HG02870 (cell line): ENCODE data around the gene SMYD5.
A peak's percentile ranks its signal among the peaks of the same experiment; 100 is the strongest.
"Not testable (repeated sequence)": the region's sequence is repeated elsewhere in the genome, so short reads cannot be mapped to it uniquely, and the experiment has no call there.

Experiments used
- ATAC-seq: cut with Tn5 transposase; IDR thresholded peaks from one replicate; pipeline ENCODE4 v1.9.1; 2021; ENCODE audit warnings: mild to moderate bottlenecking, moderate library complexity; ENCODE audit not compliant: unreplicated experiment

SMYD5 gene

DNA sequence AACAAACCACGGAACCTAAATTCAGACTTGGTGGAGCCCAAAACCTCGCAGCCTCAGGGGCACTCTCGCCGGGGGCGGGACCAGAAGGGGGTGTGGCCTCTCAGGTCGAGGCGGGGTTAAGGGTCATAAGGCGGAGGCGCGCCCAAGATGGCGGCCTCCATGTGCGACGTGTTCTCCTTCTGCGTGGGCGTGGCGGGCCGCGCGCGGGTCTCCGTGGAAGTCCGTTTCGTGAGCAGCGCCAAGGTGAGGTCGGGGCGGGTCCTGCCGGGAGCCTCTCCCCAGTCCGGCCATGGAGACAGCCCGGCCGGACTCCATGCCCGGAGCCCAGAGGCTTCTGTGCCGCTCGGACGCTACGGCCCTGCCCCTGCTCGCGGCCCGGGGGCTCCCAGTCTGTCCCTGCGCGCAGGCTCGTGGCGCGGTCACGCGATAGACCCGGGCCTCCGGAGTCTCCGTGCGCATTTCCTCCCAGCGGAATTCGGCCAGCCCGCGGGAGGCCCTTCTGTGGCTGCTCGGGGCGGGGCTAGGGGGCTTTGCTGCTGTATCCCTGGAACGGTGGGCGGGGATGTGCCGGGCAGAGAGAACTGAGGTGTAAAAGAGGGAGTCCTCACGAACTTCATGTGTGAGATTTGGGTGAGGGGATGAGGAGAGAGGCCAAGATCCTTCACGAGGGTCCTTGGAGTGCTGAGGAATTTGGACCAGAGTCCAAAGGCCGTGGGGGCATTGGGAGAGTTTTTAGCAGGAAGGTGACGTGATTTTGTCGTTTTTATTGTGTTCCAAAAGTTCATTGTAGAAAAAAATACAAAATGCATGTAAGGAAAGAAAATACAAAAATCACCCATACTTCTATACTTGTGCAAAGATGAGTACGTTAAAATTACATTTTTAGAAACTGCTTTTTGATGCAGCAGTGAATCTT, at the start of gene SMYD5:
TSS of gene SMYD5 (plus strand) at position 126 of the 916 bp plus-strand sequence. CDS start at position 148, 22 bp downstream.
- ATAC-seq: peak; percentile 92

DNA sequence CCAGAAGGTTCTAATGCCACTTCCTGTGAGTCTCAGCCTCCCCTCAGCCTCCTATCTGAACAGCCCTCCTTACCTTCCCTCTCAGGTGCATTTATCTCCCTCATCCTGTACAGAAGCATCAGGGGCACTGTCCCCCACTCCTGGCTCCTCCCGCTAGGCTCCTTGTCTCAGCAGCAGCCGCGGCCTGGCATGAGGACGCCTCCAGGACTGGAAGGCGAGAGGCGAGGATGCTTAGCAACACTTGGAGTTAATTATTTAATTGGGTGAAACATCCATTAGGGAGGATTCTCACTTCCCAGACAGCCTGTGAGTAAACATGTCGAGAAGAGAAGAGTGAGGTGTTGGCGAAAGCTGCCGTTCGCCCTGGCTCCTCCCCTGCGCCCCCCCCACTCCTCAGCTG, 48.1 kb upstream of the SMYD5 start:
- not testable (repeated sequence) for ATAC-seq

DNA sequence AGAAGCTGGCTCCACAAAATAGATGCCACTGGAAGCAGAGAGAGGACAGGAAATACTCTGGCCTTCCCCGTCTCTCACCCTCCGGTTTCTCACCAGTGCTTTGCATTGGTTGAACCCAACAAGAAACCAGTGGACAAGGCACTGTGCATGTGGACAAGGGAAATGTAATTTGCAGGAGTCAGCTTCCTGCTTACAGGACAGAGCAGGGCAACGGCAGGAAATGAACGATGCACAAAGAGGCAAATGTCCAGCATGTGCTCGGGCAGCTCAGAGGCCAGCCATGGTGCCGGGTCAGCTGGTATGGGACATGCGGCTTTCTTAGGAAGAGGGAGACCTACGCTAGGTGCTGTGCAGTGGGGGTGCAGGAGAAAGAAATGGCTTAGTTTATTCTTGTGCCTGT, 47.2 kb upstream of the SMYD5 start:
- not testable (repeated sequence) for ATAC-seq

DNA sequence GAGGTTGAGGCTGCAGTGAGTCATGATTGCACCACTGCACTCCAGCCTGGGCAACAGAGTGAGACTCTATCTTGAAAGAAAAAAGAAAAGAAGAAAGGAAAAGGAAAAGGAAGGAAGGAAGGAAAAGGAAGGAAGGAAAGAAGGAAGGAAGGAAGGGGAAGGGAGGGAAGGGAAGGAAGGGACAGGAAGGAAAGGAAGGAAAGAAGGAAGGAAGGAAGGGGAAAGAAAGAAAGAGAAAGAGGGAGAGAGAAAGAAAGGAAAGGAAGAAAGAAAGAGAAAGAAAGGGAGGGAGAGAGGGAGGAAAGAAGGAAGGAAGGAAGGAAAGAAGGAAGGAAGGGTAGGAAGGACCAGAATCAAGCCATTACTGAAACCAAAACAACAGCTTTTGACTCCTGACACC, 45.7 kb upstream of the SMYD5 start:
- not testable (repeated sequence) for ATAC-seq

DNA sequence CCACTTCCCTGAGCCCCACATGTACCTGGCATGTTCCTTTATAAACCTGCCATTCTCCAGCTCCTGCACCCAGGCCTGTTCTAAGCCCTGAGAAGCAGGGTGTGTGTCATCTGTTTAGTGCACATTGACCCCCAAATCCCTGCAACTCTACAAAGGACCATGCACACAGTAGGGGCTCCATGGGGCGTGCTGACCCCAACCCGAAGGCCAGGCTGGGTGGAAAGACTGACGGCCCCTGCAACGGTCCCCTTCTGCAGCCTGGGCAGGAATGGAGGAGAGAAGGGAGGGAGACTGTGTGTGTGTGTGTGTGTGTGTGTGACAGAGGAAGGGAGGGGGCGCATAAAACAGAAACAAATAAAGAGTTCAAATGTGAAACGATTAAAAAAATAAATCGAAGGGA, 43.7 kb upstream of the SMYD5 start:
- not testable (repeated sequence) for ATAC-seq

DNA sequence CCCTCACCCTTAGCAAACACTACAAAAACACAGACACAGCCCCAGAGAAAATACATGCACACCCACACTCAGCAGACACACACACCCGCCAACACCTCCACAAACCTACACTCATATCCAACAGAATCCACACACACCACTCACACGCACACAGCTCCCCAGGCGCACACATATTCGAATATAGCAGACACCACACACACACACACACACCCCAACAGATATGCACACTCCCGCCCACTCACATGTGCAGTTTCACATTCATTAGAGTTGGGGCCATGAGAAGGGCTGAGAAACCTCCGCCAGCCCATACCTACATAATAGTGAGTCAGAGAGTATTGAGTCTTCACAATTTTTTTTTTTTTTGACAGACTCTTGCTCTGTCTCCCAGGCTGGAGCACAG, 41.1 kb upstream of the SMYD5 start:
- ATAC-seq: peak; percentile 54

DNA sequence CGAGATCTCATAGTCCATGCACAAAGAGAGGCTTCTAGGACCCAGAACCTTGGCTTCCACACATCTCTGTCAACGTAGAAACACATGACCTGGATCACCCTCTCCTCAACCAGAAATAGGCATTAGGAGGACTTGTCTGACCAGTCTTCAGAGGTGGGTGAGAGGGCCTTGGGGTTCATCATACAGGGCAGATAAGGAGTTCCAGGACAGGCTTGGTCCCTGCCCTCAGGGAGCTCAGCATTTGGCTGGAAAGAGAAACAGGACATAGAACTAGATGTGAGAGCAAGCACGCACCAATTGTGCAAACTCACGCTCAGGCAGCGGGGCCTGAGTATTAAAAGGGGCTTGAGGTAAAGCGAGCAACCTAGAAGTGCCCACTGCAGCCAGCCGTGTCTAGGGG, 40.3 kb upstream of the SMYD5 start:
- no peak for ATAC-seq

DNA sequence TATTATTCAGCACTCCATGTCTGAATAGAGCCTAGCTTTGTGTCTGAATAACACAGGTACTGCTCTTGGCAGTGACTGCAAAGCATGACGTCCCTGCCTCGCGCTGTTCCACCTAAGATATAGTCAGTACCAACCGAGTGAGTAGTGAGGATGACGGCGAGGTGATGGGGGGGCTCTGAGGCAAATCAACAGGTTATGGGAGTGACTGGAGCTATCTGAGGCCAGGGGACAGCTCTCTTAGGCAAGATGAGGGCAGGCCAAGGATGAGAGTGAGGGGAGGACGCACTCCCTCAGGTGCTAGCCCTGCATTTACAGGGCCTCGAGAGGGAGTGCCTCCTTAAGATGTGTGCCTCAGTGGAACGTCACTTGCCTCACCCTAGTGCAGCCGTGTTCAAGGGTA, 39.8 kb upstream of the SMYD5 start:
- no peak for ATAC-seq

DNA sequence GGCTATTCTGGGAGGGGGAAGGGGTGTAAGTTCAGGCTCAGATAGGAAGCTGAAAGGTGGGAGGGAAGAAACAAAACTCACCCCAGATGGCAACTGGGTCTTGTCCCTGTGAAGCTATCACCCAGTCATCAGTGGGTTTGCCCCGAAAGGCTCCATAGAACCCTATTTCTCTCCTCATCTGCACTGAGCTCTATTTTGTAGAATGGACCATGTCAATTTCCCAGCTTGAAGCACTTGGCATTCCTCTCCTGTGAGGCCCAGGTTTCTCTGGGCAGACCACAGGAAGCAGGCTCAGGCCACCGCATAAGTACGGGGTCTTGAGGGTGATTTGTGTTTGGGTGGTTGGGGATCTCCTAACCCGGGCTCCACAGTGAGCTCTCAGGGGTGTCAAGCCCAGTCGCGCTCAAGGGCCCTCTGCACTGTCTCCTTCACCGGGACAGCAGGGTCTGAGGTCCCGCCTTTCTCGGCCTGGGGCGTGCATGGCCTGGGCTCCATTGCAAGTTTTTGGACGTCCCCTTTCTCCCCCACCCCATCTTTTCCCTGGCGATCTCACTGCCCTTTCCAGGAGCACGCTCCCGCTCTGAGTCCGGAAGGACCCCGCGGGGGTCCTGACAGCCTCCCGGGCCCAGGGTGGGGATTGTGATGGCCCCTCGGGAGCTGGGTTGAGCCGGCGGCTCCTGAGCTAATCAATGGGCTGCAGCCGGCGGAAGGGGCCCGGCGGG, 38.9 kb upstream of the SMYD5 start:
- ATAC-seq: no peak

DNA sequence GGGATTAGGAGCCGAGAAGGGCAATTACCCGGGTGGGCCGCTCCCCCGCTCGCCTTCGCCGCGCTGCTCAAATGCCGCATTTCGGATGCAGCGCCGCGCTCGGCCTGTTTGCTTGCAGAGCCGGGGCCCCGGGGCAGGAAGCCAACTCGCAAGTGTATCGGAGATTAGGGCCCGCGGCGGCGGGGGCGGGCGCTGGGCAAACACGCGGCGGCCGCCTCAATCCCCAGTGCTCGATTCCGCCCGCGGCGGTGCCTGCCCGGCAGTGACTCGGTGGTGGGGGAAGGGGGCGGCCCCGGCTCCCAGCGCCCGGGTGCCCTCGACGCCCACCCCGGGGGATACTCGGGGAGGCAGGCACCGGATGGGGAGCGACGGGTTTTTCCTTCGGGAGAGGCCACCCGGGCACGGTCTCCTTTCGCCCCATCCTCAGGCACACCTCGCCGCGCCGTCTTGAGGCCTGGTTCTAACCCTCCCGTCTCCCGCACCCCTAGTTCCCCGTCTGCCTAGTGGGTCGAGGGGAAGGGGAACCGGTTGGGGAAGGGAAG, 38.3 kb upstream of the SMYD5 start:
- no peak for ATAC-seq

DNA sequence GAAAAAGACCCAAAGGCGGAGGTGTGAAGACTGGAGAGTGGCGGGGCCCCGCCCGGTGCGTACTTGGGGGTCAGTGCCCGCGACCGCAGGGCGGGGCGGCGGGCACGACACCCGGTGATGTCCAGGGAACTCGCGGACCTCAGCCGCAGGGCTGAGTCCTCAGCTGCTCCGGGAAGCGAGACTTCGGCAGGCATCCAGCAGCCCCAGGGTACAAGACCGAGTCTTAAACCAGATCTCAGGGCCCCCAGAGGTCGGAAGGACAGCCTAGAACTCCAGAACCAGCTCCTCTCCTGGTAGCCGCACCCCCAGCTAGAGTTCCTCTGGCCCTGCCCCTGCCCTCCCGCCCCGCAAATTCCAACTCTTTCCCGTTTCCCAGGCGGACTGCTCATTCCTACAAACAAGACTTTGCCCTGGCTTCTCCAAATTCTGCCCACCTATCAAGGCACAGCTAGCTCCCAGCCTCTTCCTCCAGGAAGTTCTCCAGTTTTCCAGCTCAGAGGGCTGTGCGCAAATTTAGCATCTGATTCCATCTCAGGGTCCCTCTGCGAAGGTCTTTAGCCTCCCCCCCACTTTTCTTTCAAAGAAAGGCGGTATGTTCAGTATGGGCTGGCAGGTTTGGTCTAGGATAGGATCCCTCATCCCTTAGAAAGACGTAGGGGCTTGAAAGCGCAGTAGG, 37.7 kb upstream of the SMYD5 start:
- no peak for ATAC-seq

DNA sequence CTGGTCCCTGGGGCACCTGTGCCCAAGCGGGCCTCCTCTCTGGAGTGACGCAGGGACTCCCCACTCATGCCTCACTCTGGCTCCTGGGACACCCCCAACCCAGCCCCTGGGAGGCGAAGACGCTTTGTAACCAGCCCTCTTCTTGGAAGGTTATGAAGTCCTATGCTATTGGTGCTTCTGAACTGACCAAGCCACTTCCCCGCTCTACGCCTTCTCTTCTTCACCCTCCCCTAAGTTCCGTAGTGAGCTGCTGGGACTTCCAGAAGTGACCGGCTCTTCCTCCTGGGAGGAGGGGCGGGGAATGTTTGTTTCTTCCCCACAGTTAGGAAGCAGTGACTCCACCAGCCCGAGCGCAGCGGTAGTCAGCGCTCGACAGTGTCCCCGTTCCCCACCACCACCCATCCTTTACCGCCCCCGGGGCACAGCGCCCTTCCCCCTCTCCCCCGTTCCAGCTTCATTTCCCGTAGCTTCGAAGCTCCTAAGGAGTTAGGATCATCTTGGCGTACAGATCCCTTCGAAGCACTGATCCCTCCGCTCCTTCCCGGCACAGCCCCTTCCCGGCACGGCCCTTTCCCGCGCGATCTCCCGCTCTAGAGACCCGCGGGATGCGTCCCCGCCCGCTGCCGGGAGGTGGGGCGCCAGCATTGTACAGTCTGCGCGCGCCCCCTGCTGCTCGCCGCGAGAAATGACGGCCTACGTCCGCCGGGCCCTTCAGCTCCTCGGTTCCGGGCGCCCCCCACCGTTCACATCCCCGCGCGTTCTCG, 37.0 kb upstream of the SMYD5 start:
- peak; percentile 76 for ATAC-seq

DNA sequence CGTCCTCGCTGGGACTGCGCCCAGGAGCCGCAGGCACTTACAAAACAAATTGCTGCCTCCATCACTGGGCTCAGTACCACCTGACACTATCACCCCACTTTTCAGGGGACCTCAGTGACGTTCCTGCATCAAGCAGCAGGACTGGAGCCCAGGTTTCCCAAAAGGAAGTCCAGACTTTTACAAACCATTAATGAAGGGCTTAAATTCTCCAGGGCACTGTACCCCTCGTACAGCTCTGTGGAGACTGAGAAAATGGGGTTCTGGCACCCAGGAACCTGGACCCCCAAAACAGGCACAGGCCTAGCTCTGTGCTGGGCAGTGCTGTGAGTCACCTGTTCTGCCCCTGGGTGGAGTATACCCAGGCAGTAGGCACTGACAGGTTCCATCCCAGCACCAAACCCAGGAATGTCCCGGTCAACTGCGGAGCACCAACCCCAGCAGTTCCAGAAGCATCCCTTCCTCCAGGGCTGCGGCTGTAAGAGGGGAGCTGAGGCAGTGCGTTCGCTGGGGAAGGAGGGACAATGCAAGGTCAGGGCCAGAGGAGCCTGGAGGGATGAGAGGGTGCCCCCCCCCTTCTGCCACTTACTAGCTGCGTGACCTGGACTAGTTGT, 36.3 kb upstream of the SMYD5 start:
- no peak for ATAC-seq

DNA sequence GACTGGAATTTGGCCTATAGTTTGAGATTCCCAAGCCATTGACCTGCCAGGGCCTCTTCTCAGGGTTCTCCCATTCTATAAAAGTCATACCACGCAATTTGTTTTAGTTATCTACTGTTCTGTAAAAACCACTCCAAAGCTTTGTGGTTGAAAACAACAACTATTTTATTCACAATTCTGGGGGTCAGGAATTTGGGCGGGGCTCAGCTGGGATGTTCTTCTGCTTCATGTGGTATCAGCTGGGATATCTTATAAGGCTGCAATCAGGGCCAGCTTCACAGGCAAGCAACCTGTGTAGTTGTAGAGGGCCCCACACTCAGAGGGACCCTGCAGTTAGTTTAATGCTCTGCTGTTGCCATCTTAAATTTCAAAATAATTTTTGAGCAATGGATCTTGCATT, 28.1 kb upstream of the SMYD5 start:
- ATAC-seq: no peak

DNA sequence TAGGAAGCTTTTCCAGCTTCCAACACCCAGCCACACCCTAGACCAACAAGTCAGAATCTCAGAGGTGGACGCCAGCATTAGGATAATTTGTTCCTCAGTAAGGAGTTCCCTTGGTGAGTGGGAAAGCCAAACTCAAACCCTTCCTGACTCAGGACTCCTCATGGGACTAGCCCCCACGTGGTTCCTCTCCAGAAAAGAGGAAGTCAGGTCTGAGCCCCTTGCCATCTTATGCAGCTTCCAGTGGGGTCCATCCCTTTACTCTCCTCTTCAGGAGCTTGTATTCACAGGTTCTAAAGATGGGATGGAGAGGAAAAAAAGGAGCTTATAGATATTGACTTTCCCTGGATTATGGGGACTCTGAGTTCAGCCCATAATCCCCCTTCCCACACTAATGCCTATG, 26.5 kb upstream of the SMYD5 start:
- no peak for ATAC-seq

DNA sequence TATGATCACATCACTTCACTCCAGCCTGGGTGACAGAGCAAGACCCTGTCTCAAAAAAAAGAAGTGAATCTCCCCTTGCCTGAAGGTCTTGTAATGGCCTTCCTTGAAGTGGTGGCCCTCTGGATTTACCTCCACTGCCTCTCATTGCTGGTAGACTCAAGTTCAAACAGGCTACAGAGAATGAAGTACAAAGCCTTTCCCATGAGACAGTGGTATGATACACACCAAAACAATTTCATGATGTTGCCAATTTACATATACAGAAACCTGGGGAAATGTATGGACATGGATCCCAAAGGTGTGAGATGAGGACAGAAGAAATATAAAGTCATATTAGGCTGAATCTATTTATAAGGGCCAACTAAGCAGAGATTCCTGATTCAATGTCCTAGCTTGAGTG, 16.5 kb upstream of the SMYD5 start:
- no peak for ATAC-seq

DNA sequence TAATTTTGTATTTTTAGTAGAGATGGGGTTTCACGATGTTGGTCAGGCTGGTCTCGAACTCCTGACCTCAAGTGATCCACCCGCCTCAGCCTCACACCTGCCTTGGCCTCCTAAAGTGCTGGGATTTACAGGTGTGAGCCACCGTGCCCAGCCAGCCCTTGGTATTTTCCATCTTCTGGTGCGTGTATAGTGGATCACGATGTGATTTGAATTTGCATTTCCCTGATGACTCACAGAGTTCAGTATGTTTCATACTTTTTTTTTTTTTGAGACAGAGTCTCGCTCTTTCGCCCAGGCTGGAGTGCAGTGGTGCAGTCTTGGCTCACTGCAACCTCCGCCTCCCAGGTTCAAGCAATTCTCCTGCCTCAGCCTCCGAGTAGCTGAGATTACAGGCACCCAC, 13.8 kb upstream of the SMYD5 start:
- not testable (repeated sequence) for ATAC-seq

DNA sequence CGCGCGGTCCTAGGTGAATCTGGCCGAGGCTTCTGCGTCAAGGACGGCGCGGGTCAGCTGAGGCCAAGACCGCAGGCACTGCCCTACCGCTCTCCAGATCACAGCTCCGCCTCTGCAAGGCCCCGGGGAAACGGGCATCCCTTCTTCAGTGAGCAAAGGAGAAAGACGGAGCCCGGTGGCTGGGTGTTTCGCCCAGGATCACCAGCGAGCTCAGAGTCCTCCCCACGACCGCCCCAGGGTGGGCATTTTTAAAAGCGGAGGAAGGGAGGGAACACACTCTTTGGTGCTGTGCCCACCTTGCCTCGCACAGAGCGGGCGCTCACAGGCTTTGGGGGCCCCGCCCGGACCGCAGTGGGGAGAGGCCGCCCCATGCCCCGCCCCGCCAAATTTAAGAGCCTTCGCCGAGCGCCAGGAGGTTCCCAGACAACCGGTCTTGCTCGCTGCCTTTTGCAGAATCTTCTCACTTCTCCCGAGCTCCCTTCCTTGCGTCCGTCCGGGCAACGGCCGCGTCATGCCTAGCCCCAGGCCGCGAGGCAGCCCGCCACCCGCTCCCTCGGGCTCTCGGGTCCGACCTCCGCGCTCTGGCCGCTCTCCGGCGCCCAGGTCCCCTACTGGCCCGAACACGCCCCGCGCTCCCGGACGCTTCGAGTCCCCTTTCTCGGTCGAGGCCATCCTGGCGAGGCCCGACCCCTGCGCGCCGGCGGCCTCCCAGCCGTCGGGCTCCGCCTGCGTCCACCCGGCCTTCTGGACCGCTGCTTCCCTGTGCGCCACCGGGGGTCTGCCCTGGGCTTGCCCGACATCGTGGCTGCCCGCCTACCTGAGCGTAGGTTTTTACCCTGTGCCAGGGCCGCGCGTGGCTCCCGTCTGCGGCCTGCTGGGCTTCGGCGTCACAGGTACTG, 11.6 kb upstream of the SMYD5 start, which contains the start of gene NOTO:
TSS of gene NOTO (plus strand) at position 419 of the 899 bp plus-strand sequence. CDS start at position 512, 93 bp downstream.
- no peak for ATAC-seq
